Upper lobe of left lung (tissue), 6 donors: ENCODE results near the gene CALN1. TPM values are rescaled to one million over a fixed set of nuclear protein-coding genes. Genes with fewer than 3 reads are reported as not detected.

ENCODE experiments used
- ATAC-seq, 2 donors: fragments of 200-7000 bp; cut with Tn5 transposase; one replicate each; pipeline ENCODE4 v1.9.1; 2022; ENCODE audit warnings: mild to moderate bottlenecking in 2 of 2, moderate library complexity in 2 of 2; ENCODE audit not compliant: low FRiP score in 2 of 2
- DNase-seq, 2 donors: peaks; one replicate each; pipeline ENCODE4 v3.0.0-alpha.2; 2019 to 2020
- H3K27ac ChIP-seq, 4 donors: fragments of 200-600 bp; sonication (generic); one replicate each; pipeline ENCODE4 v1.5.1; 2016 to 2019
- H3K27me3 ChIP-seq, 4 donors: fragments of 200-600 bp; sonication (generic); one replicate each; pipeline ENCODE4 v1.5.1; 2017 to 2019
- H3K36me3 ChIP-seq, 4 donors: fragments of 200-600 bp; sonication (generic); one replicate each; pipeline ENCODE4 v1.5.1; 2016 to 2019
- H3K4me1 ChIP-seq, 4 donors: fragments of 200-600 bp; sonication (generic); one replicate each; pipeline ENCODE4 v1.5.1; 2018 to 2019
- H3K4me3 ChIP-seq, 4 donors: fragments of 200-600 bp; sonication (generic); one replicate each; pipeline ENCODE4 v1.5.1; 2017 to 2019; ENCODE audit warnings: mild to moderate bottlenecking in 2 of 4, moderate library complexity in 1 of 4
- H3K9me3 ChIP-seq, 4 donors: fragments of 200-600 bp; sonication (generic); one replicate each; pipeline ENCODE4 v1.5.1; 2018 to 2019
- EP300 ChIP-seq, 4 donors: sonication (generic); formaldehyde crosslinking; IDR thresholded peaks; one replicate each; pipeline ENCODE4 v1.5.1; 2017; ENCODE audit warnings: antibody characterized with exemption in 4 of 4, control low read depth in 2 of 4
- POLR2A ChIP-seq, 4 donors: fragments of 450-650 bp; IDR thresholded peaks; one replicate each; pipeline ENCODE4 v1.5.1; 2016 to 2017; ENCODE audit warnings: antibody characterized with exemption in 4 of 4, mild to moderate bottlenecking in 2 of 4
- POLR2AphosphoS5 ChIP-seq, 2 donors: sonication (generic); formaldehyde crosslinking; IDR thresholded peaks; one replicate each; pipeline ENCODE4 v1.5.1; 2017; ENCODE audit warnings: antibody characterized with exemption in 2 of 2
- WGBS, 2 donors: methylation state at CpG; one replicate each; pipeline ENCODE4 v1.1.5; 2017 to 2018; 5-methylcytosine and 5-hydroxymethylcytosine counted together
- total RNA-seq, 6 donors: library from RNA; depleted of rRNA in 4 of 6; stranded (reverse); fragments of >200 nt in 4 of 6; gene quantifications; one replicate each; pipeline versions ENCODE4 v1.1.0 to v1.2.1, GENCODE V29; 2016 to 2021
- TF ChIP-seq, protein P1 (sequence below), 6 experiments: fragments of 450-650 bp in 4 of 6; fragments of 200-600 bp in 2 of 6; sonication (generic) in 2 of 6; IDR thresholded peaks; one replicate each; pipeline ENCODE4 v1.5.1; 2016 to 2019; ENCODE audit warnings: antibody characterized with exemption in 6 of 6
- donor health status: DM: no; HTN: no; CAD: no; lungs with moderate emphysema.
- donor health status: DM: no; HTN: yes; CAD: no; lungs with severe emphysema.

CALN1 gene
- total RNA-seq, 6 donors from 2014 or later, result 0.24 to 0.46 TPM; not detected in 4

GRCh38 chr7:72053292-72053691 is 358.8 kb downstream of the CALN1 start:
- Histone ChIP-seq H3K9me3 (no peaks in the 10 kb centered on the region), H3K36me3 (no peaks in the 10 kb centered on the region), H3K27ac (no peak overlapping the region), H3K27me3 (no peaks in the 10 kb centered on the region), H3K4me3 (no peak overlapping the region), H3K4me1 (no peaks in the 10 kb centered on the region)
- ATAC-seq, result no peak
- no peak for DNase-seq
- TF ChIP-seq POLR2AphosphoS5 (IDR thresholded peaks at IDR 0.05) (no peak), POLR2A (IDR thresholded peaks at IDR 0.05) (no peak), EP300 (IDR thresholded peaks at IDR 0.05) (no peak)
- TF ChIP-seq, protein P1, sequence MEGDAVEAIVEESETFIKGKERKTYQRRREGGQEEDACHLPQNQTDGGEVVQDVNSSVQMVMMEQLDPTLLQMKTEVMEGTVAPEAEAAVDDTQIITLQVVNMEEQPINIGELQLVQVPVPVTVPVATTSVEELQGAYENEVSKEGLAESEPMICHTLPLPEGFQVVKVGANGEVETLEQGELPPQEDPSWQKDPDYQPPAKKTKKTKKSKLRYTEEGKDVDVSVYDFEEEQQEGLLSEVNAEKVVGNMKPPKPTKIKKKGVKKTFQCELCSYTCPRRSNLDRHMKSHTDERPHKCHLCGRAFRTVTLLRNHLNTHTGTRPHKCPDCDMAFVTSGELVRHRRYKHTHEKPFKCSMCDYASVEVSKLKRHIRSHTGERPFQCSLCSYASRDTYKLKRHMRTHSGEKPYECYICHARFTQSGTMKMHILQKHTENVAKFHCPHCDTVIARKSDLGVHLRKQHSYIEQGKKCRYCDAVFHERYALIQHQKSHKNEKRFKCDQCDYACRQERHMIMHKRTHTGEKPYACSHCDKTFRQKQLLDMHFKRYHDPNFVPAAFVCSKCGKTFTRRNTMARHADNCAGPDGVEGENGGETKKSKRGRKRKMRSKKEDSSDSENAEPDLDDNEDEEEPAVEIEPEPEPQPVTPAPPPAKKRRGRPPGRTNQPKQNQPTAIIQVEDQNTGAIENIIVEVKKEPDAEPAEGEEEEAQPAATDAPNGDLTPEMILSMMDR (IDR thresholded peaks at IDR 0.05), result no peak
- 66 to 81% methylated on average over 4 of the region's 4 CpGs for WGBS, 2 donors

DNA sequence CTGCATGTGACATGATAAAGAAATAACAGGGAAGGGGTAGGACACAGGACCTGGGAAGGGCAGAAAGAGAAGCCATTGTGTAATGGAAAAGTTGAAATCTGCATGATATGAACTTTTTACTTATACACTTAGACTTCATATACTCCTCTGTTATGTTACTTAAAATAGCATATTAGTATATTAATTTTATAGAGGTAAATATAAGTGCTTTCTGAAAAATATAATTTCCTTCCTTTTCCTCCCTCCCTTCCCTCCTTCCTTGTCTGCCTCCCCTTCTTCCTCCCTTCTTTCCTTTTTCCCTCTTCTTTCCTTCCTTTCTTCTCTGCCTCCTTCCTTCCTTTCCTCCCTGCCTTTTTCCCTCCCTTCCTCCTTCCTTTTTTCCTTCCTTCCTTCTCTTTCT is 363.7 kb downstream of the CALN1 start:
- no peak for ATAC-seq
- H3K4me1 ChIP-seq, result no peaks in the 10 kb centered on the region
- TF ChIP-seq POLR2AphosphoS5 (IDR thresholded peaks at IDR 0.05) (no peak), POLR2A (IDR thresholded peaks at IDR 0.05) (no peak), EP300 (IDR thresholded peaks at IDR 0.05) (no peak)
- TF ChIP-seq, protein P1 (IDR thresholded peaks at IDR 0.05), result no peak
- no peak for DNase-seq
- H3K27ac ChIP-seq, result no peak overlapping the region
- no peaks in the 10 kb centered on the region for H3K9me3 ChIP-seq
- no peak overlapping the region for H3K4me3 ChIP-seq
- no peaks in the 10 kb centered on the region for H3K36me3 ChIP-seq
- no peaks in the 10 kb centered on the region for H3K27me3 ChIP-seq

- ATAC-seq (no peak), DNase-seq (no peak)
- TF ChIP-seq POLR2A (IDR thresholded peaks at IDR 0.05), result no peak
- 29 to 59% methylated on average over 3 of the region's 3 CpGs for WGBS, 2 donors
- Histone ChIP-seq H3K4me3 (no peak overlapping the region), H3K4me1 (no peaks in the 10 kb centered on the region), H3K9me3 (no peaks in the 10 kb centered on the region), H3K27me3 (no peaks in the 10 kb centered on the region), H3K36me3 (no peaks in the 10 kb centered on the region), H3K27ac (no peak overlapping the region)
Observed at GRCh38 chr7:72042855-72043254, 369.3 kb downstream of the CALN1 start.

- no peak for DNase-seq
- 74 to 80% methylated on average over 2 of the region's 2 CpGs for WGBS, 2 donors
- Histone ChIP-seq H3K27me3 (no peaks in the 10 kb centered on the region), H3K9me3 (no peaks in the 10 kb centered on the region), H3K4me1 (no peaks in the 10 kb centered on the region), H3K36me3 (no peaks in the 10 kb centered on the region), H3K27ac (no peak overlapping the region), H3K4me3 (no peak overlapping the region)
- no peak for TF ChIP-seq POLR2AphosphoS5 (IDR thresholded peaks at IDR 0.05)
- TF ChIP-seq, protein P1 (IDR thresholded peaks at IDR 0.05), result no peak
- no peak for TF ChIP-seq POLR2A (IDR thresholded peaks at IDR 0.05)
- TF ChIP-seq EP300 (IDR thresholded peaks at IDR 0.05), result no peak
- no peak for ATAC-seq
Observed at GRCh38 chr7:72040641-72041040, 371.5 kb downstream of the CALN1 start.

DNA sequence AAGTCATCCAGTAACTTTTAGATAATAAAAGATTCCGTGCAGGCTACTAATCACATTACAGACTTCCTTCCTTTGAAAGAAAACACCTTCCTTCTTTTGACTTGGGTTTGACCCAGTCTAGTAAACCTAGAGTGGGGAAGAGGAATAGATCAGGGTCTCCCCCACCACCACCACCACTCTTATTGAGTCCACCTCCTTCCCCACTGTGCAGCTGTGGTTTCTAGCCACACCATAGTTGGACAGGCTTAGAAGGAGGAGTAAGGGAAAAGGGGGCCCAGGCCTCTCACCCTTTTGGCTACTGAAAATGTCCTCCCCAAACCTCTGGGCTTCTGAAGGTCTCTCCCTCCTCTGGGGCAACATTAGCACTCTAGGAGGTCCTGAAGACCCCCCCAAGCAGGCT is 372.7 kb downstream of the CALN1 start:
- Histone ChIP-seq H3K27ac (no peak overlapping the region), H3K27me3 (no peaks in the 10 kb centered on the region), H3K36me3 (no peaks in the 10 kb centered on the region), H3K4me1 (no peaks in the 10 kb centered on the region), H3K9me3 (no peaks in the 10 kb centered on the region), H3K4me3 (no peak overlapping the region)
- WGBS, 2 donors, result 48 to 50% methylated on average over 1 of the region's 1 CpG
- DNase-seq, result no peak
- TF ChIP-seq, protein P1 (IDR thresholded peaks at IDR 0.05), result no peak
- TF ChIP-seq POLR2A (IDR thresholded peaks at IDR 0.05), result no peak
- TF ChIP-seq EP300 (IDR thresholded peaks at IDR 0.05), result no peak
- TF ChIP-seq POLR2AphosphoS5 (IDR thresholded peaks at IDR 0.05), result no peak
- ATAC-seq, result no peak
